ENCODE data around the gene C15orf62.

The C15orf62 gene, protein sequence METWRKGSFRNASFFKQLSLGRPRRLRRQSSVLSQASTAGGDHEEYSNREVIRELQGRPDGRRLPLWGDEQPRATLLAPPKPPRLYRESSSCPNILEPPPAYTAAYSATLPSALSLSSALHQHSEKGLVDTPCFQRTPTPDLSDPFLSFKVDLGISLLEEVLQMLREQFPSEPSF

DNA sequence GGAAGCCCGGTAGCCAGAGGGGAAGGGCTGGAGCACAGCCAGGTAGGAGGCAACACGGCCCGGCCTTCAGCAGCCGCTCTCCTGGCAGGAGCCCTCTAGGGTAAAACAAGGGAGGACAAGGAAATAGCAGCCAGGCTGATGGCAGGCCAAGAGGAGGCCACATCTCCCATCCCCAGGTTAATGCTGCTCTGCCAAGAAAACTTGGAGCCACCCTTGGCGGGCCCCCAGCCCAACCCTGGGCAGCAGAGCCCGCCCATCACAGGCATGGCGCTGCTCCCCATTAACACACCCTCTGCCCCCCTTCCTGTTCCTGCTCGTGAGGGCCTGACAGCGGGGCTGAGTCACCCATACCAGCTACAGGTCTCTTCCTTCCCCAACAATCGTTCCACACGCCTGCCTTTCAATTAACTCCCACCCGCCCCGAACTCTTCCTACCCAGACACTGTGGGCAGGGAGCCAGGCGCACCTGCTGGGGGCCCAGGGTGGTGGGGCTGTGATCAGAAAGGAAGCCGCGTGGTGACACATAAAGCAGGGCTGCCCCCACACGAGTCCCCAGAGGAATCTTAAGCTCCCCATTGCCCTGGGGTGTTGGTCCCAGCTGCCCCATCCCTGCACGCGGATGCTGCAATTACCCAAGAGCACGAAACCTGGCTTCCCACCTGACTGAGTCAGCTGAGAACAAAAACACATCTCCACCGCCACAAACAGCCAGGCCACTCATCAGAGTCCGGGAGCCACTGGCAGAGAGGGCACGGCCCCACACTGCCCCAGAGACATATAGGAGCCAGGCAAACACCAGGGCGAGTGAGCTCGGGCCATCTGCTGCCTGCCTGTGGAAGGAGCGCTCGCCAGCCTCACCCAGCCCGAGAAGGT lies at the start of gene C15orf62:
TSS of gene C15orf62 (plus strand) at position 707 of the 873 bp plus-strand sequence. CDS start 516 bp downstream, outside the sequence.
- no peak for DNase-seq (ENCODE audit: low read depth)

DNA sequence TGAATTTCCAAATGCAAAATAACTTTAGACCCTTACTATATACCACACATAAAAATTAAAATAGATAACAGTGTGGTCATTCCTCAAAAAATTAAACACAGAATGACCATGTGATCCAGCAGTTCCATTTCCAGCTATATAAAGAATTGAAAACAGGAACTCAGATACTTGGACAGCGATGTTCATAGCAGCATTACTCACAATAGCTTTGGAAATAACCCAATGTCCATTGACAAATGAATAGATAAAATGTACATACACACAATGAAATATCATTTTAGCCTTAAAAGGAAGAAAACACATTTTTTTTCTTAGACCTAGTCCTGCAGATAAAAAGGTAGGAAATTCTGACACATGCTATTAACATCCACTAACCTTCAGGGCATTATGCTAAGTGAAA lies 48.1 kb upstream of the C15orf62 start:
- DNase-seq (ENCODE audit: low read depth): no peak

DNA sequence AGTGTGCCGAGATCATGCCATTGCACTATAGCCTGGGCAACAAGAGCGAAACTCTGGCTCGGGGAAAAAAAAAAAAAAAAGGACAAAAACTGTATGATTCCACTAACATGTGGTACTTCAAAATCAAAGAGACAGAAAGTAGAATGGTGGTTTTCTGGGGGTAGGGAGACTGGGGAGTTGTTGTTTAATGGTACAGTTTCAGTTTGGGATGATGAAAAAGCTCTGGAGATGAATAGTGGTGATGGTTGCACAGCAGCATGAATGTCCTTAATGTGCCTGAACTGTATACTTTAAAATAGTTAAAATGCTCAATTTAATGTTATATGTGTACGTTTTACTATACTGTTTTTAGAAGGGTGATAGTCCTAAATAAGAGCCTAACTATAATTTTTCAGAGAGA lies 47.4 kb upstream of the C15orf62 start:
- DNase-seq (ENCODE audit: low read depth): no peak

DNA sequence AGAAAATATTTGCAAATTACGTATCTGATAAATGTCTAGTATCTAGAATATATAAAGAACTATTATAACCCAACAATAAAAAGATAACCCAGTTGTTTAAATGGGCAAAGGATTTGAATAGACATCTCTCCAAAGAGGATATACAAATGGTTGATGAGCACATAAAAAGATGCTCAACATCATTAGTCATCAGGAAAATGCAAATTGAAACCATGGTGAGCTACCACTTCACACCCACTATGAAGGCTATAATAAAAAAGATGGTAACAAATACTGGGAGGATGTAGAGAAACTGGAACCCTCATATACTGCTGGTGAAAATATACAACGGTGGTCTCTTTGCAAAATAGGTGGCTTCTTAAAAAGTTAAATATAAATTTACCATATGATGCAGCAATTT lies 46.8 kb upstream of the C15orf62 start:
- DNase-seq (ENCODE audit: low read depth): no peak

DNA sequence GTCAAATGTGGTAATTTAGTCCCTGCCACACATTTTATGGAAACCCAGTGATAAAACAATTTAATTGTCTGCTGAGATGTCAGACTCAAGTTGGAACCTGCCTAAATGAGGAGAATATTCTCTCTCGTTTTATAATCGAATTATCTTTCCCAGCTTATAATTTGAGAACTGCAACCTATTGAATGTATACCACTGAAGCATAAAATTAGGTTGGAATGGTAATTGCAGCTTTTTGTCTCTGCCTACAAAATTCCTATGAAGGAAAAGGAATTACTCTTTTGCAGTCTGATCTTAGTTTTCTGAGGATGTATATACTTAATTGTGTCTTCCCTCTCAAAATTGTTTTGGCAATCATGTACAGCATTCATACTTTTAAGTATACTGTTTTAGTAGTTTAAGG lies 45.9 kb upstream of the C15orf62 start:
- no peak for DNase-seq (ENCODE audit: low read depth)

DNA sequence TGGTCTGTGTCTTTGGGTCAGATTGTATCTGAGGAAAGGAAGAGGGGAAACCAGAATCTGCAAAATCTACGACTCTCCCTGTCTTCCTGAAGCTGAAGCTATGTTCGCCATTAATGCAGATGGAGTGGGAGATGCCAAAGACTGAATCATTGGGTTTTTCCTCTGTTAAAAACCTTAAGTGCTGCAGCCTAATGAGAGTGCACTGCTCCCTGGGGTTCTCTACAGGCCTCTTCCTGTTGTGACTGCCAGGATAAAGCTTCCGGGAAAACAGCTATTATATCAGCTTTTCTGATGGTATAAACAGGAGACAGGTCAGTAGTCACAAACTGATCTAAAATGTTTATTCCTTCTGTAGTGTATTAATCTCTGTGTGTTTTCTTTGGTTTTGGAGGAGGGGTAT lies 38.7 kb upstream of the C15orf62 start:
- DNase-seq (ENCODE audit: low read depth): no peak

DNA sequence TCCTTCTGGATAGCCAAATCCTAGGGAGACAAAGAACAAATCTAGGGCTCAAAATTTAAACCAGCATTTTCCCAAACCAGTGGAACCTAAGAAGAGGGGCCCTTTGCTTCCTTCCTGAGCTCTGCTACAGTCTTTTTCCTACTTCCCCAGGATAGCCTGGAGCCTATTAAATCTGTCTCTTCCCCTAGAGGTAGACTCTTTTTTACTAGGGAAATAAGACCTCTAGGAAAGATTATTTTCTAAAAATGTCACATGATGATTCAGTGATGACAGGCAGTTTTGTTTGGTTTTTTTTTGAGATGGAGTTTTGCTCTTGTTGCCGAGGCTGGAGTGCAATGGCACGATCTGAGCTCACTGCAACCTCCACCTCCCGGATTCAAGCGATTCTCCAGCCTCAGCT lies 33.2 kb upstream of the C15orf62 start:
- DNase-seq (ENCODE audit: low read depth): no peak

DNA sequence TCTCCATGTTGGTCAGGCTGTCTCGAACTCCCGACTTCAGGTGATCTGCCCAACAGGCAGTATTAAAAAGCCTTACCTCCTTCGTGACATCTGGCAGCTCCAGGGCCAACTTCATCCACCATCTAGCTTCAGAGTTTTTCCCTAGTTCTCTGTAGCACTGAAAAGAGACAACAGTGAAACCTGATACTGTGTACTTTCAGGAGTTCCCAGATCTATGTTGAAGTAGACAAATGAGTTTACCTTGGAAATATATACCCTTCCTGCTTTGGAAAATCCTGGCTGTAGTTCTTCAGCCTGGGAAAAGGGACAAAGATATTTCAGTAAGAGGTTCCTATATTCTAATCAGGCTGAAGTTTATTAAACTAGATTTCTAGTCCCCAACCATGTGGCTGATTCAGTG lies 32.7 kb upstream of the C15orf62 start:
- no peak for DNase-seq (ENCODE audit: low read depth)

DNA sequence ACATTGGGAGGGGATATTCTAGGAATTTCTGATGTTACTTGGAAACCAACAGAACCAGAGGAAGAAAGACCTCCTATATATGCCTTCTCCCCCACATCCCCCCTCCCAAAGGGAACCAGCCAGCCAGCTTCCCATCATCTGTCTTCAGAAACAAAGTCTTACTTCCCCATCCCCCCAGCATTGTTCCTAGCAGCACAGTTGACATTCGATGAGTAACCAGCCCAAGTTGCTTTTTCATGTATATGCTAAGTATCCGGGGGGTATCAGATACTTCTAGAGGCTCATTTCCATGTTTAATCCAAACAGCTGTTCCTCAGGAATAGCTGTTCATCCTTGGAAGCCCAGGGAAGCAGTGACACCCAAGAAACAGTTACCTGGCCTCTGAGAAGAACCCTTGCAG lies 30.7 kb upstream of the C15orf62 start:
- no peak for DNase-seq (ENCODE audit: low read depth)

DNA sequence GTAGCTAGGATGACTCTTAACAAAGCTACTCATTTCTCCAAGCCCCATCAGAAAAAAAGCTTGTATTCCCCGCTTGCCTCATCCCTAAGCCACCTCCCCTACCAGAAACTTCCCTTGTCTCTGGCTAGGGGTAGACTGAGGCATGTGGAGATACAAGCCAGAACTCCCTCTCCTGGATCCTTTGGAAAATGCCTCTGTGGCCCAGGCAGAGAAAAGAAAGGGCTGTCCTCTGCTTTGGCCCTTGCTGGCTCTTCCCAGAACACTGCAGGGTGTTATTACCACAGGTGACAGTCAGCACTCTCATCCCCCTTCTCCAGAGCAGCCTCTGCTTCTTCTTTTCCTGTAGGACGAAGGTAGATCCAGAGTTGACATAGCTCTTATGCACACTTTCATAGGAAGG lies 29.9 kb upstream of the C15orf62 start:
- no peak for DNase-seq (ENCODE audit: low read depth)

DNA sequence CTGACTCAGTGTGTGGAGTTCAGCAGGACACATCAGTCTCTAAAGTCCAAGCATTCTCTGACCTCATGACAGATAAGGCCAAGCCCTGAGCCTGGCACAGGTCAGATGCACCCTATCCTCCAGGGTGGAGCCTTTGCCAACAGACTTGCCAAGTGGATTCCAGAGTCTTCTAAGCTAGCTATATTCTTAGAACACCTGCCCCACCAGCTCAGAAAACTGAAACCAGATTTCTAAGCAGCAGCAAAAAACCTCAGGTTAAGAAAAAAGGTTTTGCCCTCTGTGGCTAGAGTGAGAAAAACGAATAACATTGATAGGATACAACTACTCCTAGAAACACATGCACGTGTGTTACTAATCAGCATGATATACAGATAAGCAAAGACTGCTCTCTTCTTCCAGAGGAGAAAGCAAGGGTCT lies 26.3 kb upstream of the C15orf62 start:
- no peak for DNase-seq (ENCODE audit: low read depth)

DNA sequence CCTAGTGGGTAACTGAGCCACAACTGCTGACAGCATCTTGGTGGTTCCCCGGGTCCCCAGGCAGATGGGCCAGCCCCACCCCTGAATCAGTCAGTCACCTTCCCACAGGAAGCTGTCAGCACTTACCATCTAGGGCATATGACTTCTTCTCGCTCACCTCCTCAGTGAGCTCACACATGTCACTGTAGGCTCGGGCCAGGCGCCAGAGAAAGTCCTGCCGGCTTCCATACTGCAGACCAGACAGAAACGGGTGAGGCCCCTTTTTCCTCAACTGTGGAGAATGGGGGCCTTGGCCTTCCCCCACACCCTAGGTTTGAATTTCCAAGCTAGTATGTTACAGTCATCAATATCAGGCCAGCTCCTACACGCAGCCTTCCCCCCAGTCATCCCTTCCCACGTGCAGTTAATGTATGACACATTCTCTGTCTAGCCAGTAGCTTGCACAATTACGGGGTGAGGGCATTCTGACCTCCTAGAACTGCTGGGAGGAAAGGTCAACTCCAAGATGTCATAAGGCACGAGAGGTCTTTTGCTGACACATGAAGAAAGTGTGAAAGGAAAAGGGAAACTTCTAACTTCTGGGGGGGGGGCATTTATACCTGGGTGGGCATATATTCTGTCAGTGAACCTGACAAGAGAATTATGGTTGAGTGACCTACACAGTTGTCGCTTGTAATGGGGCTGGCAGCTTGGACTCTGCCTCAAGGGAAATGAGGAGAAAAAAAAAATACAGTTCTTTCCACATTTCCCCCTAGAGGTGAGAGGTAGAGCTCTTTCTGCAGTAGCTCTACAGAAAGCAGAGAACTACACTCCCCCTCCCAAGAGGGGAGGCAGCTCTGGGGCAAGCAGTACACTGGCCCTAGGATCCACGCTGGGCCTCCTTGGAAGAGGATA lies 25.6 kb upstream of the C15orf62 start:
- no peak for DNase-seq (ENCODE audit: low read depth)

DNA sequence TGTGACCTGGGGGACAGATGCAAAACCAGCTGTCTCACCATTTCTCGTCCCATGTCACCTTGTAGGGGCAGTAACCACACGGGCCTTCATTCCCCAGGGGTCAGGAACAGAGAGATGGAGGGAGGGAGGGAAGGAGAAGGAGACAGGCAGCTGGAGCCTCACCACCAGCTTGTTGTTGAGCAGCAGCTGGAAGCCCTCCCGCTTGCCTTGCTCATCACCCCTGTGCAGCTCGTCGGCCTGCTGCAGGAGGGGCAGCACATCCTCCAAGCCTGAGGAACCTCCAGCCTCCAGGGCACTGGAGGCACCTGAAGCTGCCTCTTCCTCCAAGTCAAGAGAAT lies 25.0 kb upstream of the C15orf62 start:
- DNase-seq (ENCODE audit: low read depth): no peak

DNA sequence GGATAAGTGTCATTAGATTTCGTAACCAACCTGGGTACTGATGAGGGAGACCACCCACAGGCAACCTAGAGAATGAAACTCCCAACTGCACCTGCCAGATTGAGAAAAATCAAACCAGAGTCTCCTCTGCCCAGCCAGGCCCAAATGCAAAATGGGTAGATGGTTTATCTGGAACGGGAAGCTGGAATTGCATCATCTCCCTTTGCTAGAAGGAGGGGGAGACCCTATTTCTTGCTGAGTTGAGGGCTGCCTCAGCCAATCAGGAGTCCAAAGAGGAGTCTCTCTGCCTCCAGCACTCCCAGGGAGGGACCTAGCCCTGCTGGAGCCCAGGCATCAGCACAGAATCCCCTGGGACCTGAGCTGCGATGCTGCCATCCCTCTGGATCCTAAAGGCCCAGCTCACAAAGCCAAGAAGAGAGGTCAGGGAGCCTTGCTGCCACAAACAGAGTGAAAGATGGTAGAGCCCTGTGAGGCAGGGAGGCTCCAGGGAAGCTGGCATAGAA lies 22.8 kb upstream of the C15orf62 start:
- DNase-seq (ENCODE audit: low read depth): no peak

DNA sequence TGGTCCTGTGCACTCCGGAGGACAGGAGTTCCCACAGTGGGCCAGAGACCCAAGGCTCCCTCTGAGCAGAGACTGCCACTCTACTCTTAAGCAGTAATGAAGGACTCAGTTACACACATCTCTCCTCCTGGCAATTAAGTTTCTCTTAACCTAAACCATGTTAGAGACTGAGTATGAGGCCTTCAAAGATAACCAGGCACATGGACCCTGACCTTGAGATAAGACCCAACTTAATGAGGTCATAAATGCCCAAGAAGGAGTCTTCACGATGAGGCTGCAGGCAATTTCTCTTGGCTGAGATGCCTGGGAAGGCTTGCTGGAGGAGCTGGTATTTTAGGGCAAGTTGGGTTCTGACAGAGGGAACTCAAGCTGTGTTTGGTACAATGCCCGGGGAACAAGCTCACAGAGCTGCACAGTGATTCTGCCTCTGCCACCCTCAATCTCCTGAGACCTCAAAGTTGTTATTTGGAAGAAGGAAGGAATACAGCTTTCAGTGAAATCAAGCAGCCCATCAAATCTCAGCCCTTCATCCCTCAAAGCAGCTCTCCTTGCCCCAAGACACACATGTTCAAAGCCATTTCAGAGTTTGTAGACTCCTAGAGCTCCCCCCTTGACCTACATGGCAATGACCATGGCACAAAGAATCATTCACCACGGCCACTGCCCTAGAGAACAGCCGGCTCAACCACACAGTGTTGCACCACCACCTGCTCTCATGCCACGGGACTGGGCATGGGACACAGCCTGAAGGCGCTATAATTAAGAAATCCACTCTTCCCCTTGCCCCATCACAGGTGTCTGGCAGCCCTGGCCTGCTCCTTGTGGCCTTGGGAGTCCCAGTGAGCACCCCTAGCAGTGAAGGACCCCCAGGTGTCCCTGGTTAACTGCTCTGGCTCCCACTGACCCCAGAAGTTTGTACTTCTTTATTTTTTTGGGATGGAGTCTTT lies 21.8 kb upstream of the C15orf62 start:
- no peak for DNase-seq (ENCODE audit: low read depth)

DNA sequence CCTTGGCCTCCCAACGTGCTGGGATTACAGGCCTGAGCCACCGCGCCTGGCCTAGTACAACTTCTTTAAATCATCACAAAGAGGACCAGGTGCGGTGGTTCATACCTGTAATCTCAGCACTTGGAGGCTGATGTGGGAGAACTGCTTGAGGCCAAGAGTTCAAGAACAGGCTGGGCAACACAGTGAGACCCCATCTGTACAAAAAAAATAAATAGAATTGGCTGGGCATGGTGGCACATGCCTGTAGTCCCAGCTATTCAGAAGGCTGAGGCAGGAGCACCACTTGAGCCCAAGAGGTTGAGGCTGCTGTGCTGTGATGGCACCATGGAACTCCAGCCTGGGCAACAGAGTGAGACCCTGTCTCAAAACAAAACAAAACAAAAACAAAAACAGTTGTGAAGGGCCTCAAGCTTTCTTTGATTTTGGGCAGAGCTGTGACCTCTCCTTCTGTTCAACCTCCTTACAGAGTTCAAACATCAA lies 20.6 kb upstream of the C15orf62 start:
- no peak for DNase-seq (ENCODE audit: low read depth)

DNA sequence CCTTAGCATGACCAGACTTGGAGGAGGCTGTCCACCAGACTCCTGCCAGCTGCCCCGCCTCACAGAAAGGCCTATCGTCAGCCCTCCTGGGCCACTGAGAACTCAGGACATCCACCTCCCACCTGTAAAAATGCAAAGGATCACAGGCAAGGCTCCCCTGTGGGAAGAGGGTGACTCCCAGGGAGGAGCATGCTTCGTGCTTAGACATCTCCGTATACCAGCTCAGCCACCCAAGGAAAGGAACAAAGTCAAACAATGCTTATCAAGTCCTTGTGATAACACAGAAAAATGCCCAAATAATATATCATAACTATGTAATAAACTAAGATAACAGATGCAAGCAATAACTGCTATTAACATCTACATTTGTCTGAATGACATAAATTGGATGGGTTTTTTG lies 18.9 kb upstream of the C15orf62 start:
- no peak for DNase-seq (ENCODE audit: low read depth)

DNA sequence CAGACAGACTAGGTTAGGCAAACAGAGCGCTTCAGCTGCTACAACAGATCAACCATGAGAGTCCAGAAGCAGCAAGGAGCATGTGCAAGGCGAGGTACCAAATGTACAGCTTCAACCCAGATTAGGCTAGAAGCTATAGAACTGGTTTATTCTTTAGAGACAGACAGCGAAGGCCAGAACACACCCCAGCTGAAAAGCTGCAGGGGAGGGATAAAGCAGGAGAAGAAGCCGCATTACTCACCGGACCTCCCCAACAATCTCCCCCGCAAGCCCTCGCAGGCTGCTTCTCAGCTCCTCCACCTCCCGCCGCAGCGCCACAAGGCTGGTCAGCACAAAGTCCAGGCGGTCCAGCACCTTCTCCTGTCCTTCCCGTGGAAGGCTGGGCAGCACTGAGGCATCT lies 18.0 kb upstream of the C15orf62 start:
- DNase-seq (ENCODE audit: low read depth): no peak

DNA sequence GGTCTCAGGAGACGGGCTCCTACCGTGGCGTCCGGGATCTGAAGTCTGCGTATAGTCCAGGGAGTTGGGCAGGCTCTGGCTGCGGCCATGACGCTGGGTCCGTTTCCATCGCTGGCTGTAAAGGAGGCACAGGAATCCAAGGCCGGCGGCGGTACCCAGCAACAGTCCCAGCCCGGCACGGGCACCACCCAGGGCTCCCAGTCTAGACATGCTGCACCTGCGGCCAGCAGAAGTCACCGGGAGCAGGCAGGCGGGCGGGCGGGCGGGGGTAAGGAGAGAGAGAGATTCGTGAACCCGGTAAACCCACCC lies 15.3 kb upstream of the C15orf62 start:
- no peak for DNase-seq (ENCODE audit: low read depth)

DNA sequence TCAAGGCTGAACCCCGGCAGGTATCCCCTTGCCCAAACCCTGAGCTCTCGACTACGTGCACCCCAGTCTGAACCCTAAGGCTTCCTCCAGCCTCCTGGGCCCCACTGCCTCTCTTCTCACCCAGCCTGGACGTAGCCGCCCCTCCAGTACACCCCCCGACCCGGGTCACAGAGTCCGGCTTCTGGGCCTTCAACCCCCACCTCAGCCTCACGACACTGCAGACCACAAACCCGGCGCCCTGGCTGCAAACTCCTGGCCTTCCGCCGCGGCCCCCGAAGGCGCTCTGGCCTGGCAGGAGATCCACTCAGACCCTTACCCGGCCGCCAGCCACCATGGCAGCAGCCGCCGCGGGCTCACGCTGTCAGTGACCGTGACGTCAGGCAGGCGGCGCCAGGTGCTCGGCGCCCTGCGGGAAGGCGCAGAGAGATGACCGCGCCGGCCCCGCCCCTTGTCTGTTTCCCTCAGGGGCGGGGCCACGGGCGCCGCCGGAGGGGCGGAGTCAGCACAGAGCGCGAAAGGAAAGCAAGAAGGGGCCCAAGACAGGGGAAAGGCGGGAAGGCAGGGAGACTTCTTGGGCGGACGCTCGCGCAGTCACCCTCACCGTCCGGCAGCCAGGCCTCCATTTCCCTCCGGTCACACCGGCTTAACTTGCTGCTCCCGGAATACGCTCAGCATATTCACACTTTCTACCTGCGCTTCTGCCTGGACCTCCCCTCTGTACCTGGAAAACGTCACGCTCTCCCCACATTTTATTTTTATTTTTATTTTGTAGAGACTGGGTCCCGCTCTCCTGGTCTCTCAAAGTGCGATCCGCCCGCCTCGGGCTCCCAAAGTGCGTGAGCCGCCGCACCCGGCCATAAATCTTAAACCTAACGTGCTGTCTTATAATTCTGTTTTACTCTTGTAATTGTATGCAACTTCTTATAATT lies 14.6 kb upstream of the C15orf62 start, which contains the start of gene RMDN3:
TSS of gene RMDN3 (minus strand) at position 372 of the 929 bp plus-strand sequence. CDS start 471 bp downstream, outside the sequence.
- no peak for DNase-seq (ENCODE audit: low read depth)
